Measurements from ENCODE around the gene NCOR2. TPM values are rescaled to one million over a fixed set of nuclear protein-coding genes. Genes with fewer than 3 reads are reported as not detected.

Gene NCOR2
- total RNA-seq, 2 experiments from 2014 or later: 84.6 to 99.4 TPM

DNA sequence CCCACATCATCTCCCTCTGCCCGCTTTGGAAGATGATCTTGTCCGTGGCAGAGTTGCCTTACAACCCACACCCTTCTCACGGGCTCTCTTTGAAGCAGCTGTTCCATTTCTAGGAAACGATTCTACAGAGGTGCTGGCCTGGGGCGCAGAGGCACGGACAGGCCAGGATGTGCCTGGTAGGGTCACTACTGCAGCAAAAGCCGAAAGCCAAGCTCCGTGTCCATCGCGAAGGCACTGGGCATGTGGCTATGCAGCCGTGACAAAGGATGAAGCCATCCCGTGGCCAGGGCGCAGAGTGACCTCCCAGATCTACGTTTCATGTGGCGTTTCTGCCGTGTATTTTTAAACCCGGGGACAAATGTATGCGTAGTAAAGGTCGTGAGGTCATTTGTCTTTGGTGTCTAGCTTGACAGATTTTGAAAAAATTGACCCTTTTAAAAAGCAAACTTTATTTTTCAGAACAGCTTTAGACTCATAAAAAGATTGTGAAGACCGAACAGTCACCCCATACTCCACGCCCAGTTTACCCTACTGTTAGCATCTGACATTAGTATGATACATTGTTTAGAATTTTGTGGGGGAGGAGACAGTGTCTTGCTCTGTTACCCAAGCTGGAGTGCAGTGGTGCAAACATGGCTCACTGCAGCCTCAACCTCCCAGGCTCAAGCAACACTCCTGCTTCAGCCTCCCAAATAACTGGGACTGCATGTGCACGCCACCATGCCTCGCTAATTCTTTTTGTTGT lies 40.4 kb upstream of the NCOR2 start:
- Mint-ChIP-seq H3K9me3 (ENCODE audit: low read depth) (no peaks in the 10 kb centered on the region), H3K4me3 (no peak overlapping the region), H3K4me1 (peaks cover 17% of the 10 kb centered on the region), H3K27ac (no peak overlapping the region), H3K27me3 (peaks cover 32% of the 10 kb centered on the region), H3K36me3 (no peaks in the 10 kb centered on the region)
- CTCF ChIA-PET: no interaction called here
- DNase-seq: no peak
- ATAC-seq: no peak

DNA sequence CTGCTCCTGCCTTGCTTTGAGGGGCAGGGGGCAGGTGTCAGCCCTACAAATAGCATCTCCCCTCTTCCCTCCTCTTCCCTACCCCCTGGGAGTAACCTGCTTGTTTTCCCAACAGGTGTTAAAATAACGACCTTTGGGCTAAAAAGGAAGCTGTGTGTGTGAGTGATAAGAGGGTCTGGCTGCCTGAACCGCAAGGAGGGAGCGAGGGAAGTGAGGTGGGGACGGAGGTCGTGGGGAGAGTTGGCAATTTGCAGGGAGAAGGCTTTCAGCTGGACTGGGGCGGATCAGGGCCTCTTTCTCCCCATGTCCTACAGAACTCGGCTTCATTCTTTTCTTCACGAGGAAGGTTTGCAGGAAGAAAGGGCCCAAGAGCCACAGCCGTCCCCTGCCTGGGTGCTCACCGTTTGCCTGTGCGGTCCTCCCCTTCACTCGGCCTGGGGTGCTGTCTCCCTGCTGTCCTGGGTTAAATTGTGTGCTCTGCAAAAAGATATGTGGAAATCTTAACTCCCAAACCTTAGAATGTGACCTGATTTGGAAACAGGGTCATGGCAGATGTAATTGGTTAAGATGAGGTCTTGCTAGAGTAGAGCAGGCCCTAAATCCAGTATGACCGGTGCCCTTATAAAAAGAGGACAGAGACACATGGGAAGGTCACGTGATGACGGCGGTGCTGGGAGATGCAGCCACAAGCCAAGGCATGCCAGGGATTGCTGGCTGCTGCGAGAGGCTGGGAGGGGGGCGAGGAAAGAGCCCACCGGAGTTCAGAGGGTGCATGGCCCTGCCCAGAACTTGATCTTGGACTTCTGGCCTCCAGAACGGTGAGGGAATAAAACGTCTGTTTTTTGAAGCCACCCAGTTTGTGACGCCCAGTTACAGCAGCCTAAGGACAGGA lies 38.7 kb upstream of the NCOR2 start:
- CTCF ChIA-PET: no interaction called here
- H3K4me3 Mint-ChIP-seq: no peak overlapping the region
- no peaks in the 10 kb centered on the region for H3K36me3 Mint-ChIP-seq

DNA sequence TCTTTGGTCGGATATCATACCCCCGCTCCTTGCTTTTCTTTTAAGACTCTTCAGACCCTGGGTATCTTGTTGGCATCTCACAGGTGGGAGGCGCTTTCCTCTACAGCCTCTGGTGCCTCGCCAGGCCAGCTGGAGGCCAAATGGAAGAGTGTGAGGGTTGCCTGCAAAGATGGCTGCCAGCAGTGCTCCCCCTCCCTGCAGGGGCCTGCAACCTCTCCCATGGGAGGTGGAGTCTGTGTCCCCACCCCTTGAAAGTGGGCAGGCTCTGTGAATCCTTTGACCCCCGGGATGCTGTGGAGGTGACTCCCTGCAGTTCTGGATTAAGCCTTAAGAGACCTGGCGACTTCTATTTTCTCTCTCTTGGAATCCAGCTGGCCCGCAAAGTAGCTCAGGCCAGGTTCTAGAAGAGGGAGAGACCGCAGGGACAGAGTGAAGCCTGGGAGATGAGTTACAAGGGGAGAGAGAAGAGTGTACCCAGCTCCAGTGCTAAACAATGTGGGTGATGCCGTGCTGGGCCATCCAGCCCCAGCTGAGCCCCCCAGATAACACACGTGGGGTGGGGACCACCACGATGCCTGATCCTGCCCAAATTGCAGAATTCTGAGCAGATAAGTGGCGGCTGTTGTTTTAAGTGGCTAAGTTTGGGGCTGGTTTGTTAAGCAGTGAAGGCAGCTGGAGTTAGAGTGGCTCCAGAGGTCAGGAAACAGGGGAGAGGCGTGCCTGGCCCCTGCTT lies 37.9 kb upstream of the NCOR2 start:
- CTCF ChIA-PET: interaction anchor here (0.6 kb wide), 1 partner anchor 167 kb away, joined by 3 read pairs; no protein-coding TSS in a partner anchor
- DNase-seq (no peak), ATAC-seq (no peak)
- H3K27ac Mint-ChIP-seq: no peak overlapping the region
- no peak overlapping the region for H3K4me3 Mint-ChIP-seq
- peaks cover 15% of the 10 kb centered on the region for H3K4me1 Mint-ChIP-seq
- H3K9me3 Mint-ChIP-seq (ENCODE audit: low read depth): no peaks in the 10 kb centered on the region
- H3K36me3 Mint-ChIP-seq: no peaks in the 10 kb centered on the region
- H3K27me3 Mint-ChIP-seq: peaks cover 33% of the 10 kb centered on the region

More for the DNA sequence above, 38.7 kb upstream of the NCOR2 start:
- H3K27me3 Mint-ChIP-seq: peaks cover 37% of the 10 kb centered on the region
- no peak for DNase-seq
- H3K9me3 Mint-ChIP-seq (ENCODE audit: low read depth): no peaks in the 10 kb centered on the region
- no peak for ATAC-seq
- H3K4me1 Mint-ChIP-seq: peaks cover 17% of the 10 kb centered on the region
- H3K27ac Mint-ChIP-seq: no peak overlapping the region

DNA sequence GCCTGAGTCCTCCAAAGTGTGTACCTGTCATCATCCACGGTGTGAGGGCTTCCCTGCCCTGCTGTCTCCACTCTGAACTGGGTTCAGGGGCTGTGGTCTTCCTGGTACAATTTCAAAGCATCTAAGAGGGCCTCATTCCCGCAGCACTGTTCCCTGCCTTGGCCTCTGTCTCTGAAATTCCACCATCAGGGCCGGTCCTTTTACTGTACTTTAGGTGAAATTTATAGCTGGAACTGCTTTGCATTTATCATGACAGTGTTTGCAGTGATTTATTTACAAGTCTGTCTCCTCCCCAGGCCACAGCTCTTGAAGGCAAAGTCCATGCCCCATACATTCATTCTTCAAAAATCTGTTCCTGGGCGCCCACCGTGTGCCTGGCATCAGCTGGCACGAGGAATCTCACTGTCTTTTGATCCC lies 36.9 kb upstream of the NCOR2 start:
- CTCF ChIA-PET: no interaction called here
- Mint-ChIP-seq H3K36me3 (no peaks in the 10 kb centered on the region), H3K27me3 (peaks cover 34% of the 10 kb centered on the region), H3K9me3 (ENCODE audit: low read depth) (no peaks in the 10 kb centered on the region), H3K4me1 (peaks cover 12% of the 10 kb centered on the region), H3K27ac (no peak overlapping the region), H3K4me3 (no peak overlapping the region)
- ATAC-seq (no peak), DNase-seq (no peak)

DNA sequence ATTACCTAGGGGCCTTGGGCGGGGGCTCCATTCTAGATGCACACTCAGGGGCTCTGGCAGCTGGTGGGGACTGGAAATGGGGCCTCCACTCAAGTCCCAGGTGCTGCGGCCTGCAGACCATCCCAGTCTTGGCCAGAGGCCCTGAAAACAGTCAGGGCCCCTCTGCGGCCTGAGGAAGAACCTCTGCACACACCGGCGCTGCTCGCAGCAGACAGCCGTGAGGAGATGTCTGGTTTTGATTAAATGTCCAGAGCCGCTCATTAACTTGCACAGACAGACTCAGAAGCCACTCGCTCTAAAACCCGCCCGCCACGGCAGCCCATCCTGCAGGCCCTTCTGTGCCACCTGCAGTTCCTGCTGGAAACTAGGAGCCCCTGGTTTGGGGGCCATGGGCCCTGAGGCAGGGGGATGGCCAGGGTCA lies 36.4 kb upstream of the NCOR2 start:
- peaks cover 35% of the 10 kb centered on the region for H3K27me3 Mint-ChIP-seq
- H3K4me3 Mint-ChIP-seq: no peak overlapping the region
- DNase-seq (no peak), ATAC-seq (no peak)
- peaks cover 12% of the 10 kb centered on the region for H3K4me1 Mint-ChIP-seq
- H3K27ac Mint-ChIP-seq: no peak overlapping the region
- CTCF ChIA-PET: no interaction called here
- no peaks in the 10 kb centered on the region for H3K9me3 Mint-ChIP-seq (ENCODE audit: low read depth)
- no peaks in the 10 kb centered on the region for H3K36me3 Mint-ChIP-seq

DNA sequence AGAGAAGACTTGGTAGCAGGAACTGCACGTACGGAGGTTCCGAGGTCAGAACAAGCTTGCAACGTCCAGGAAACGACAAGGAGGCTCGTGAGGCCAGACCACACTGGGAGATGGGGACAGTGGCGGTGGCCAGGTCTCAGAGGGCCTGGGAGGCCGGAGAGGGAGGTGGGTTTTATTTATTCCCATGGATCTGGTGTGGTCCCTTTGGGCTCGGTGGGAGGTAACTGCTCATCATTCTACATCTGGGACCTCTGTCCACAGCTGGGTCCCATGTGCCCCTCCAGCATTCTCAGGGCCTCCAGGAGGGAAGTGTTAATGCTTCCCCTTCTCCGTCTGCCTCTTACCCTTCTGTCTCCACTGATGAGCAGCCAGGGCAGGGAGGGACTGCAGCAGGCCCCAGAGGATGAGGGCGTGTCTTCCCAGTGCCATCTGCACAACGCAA lies 35.7 kb upstream of the NCOR2 start:
- no peak overlapping the region for H3K27ac Mint-ChIP-seq
- H3K4me3 Mint-ChIP-seq: no peak overlapping the region
- no peaks in the 10 kb centered on the region for H3K36me3 Mint-ChIP-seq
- DNase-seq (no peak), ATAC-seq (no peak)
- CTCF ChIA-PET: interaction anchor here (0.6 to 0.9 kb wide), 2 partner anchors 37 to 159 kb away, joined by 3 read pairs; no protein-coding TSS in a partner anchor
- peaks cover 32% of the 10 kb centered on the region for H3K27me3 Mint-ChIP-seq
- peaks cover 9% of the 10 kb centered on the region for H3K4me1 Mint-ChIP-seq
- H3K9me3 Mint-ChIP-seq (ENCODE audit: low read depth): no peaks in the 10 kb centered on the region

DNA sequence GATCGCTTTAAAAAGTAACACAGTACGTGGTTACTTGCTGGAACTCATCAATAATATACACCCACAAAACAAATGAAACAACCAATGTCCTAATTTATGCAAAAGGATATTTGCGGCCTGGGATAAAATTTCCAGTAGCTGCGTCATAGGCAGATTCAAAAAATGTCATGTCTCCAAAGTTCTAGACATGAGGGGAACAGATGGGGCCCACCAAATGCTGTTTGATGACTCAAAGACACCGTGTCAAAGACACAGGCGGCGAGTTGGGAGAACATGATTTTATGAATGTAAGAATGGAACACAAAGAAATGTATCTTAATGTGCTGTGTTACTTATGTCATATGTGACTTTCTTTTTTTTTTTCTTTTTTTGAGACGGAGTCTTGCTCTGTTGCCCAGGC lies 34.3 kb upstream of the NCOR2 start:
- CTCF ChIA-PET: no interaction called here

DNA sequence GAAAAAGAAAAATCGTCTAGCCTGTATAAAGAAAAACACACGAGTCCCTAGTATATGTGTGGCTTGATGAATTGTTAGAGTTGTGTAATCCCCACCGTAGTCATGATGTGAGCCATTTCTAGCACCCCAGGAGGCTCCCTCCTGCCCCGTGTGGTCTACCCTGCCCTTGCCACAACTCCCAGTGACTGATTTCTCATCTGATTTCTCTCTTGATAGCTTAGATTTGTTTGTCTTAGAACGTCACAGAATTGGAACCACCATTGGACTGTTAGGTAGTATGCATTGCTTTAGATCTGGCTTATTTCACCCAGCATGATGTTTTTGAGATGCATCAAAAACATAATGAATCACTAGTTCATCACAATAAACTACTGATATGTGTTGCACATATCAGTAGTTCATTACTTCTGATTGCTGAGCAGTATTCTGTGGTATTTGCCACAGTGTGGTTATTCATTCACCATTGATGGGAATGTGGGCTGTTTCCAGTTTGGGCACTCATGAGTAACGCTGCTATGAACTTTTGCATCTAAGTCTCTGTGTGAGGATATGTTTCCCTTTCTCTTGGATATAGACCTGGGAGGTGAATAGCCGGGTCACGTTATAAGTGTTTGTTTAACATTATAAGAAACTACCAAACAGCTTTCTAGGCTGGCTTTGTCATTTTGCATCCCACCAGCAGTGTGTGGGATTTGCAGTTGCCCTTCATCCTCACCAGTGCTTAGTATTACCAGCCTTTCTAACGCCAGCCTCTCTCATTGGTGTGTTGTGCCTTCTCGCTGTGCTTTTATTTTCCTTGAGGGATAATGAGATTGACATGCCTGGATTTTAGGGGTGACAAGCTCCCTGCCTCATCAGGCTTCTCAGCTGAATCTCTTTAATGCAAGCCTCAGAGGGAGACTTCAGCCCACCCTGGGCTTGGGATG lies 31.9 kb upstream of the NCOR2 start:
- no peaks in the 10 kb centered on the region for H3K9me3 Mint-ChIP-seq (ENCODE audit: low read depth)
- CTCF ChIA-PET: interaction anchor here (1.2 kb wide), 1 partner anchor 17 kb away, joined by 4 read pairs; no protein-coding TSS in a partner anchor
- peak; percentile 53 for ATAC-seq
- no peak overlapping the region for H3K27ac Mint-ChIP-seq
- DNase-seq: peak; percentile 51
- H3K4me1 Mint-ChIP-seq: peaks cover 9% of the 10 kb centered on the region
- H3K36me3 Mint-ChIP-seq: no peaks in the 10 kb centered on the region
- H3K4me3 Mint-ChIP-seq: no peak overlapping the region
- H3K27me3 Mint-ChIP-seq: peaks cover 41% of the 10 kb centered on the region

More for the DNA sequence above, 34.3 kb upstream of the NCOR2 start:
- Mint-ChIP-seq H3K4me1 (peaks cover 9% of the 10 kb centered on the region), H3K27me3 (peaks cover 36% of the 10 kb centered on the region), H3K4me3 (no peak overlapping the region), H3K27ac (no peak overlapping the region), H3K36me3 (no peaks in the 10 kb centered on the region), H3K9me3 (ENCODE audit: low read depth) (no peaks in the 10 kb centered on the region)
- ATAC-seq (no peak), DNase-seq (no peak)

DNA sequence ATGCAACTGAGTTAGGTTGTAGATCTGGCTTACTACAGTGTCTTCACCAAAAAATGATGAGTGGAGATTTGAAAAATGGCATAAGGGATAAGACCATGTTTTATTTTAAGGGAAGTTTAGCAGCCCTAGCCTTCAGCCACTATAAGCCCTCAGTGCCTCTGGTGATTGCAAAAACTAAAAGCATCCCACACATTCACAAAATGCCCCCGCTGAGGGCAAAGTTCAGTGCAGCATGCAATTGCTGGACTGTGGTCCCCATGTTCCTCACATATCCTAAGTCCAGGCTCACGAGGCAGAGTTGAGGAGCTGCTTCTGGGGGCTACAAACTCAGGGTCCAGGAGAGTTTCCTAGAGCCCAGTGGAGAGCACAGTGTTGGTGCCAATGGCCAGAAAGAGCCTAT lies 29.6 kb upstream of the NCOR2 start:
- CTCF ChIA-PET: no interaction called here
- Mint-ChIP-seq H3K27me3 (peaks cover 51% of the 10 kb centered on the region), H3K27ac (no peak overlapping the region), H3K4me3 (no peak overlapping the region), H3K9me3 (ENCODE audit: low read depth) (no peaks in the 10 kb centered on the region), H3K36me3 (no peaks in the 10 kb centered on the region), H3K4me1 (peaks cover 9% of the 10 kb centered on the region)
- ATAC-seq: no peak
- no peak for DNase-seq

DNA sequence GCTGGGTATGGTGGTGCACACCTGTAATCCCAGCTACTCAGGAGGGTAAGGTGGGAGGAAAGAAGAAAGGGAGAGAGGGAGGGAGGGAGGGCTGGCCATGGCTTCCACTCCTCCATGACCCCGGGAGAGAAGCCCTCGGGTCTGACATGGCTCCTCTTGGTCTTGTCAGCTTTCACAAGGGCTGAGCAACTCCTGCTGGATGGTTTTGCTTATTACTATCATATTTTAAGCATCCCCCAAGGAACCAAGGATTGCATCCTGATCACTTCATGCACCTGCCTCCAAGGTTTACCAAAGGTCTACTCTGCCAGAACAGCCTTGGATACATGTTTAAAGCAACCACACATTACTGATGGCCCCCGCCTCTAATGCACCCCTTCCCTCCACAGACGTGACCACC lies 28.0 kb upstream of the NCOR2 start:
- CTCF ChIA-PET: no interaction called here
- Mint-ChIP-seq H3K9me3 (ENCODE audit: low read depth) (no peaks in the 10 kb centered on the region), H3K27me3 (peaks cover 51% of the 10 kb centered on the region), H3K36me3 (no peaks in the 10 kb centered on the region), H3K4me1 (peaks cover 9% of the 10 kb centered on the region), H3K27ac (no peak overlapping the region), H3K4me3 (no peak overlapping the region)
- no peak for DNase-seq
- ATAC-seq: no peak

DNA sequence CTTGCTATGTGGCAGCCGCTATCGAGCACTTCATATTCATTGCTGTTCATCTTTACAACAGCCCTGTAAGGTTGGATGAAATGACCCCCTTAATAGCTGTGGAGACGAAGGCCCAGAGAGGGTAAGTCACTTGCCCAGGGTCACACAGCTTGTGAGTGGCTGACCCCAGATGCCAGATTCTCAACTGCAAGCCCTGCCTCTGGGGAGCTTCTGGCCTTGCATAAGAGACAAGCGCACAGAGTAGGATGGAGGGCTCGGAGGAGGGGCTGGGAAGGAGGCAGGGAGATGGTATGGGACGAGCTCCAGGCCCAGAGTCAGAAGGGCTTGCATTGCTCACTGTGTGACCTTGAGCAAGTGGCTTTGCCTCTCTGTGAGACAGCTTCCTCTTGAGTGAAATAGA lies 27.4 kb upstream of the NCOR2 start:
- Mint-ChIP-seq H3K36me3 (no peaks in the 10 kb centered on the region), H3K9me3 (ENCODE audit: low read depth) (no peaks in the 10 kb centered on the region), H3K4me3 (no peak overlapping the region), H3K27ac (no peak overlapping the region), H3K4me1 (peaks cover 9% of the 10 kb centered on the region), H3K27me3 (peaks cover 50% of the 10 kb centered on the region)
- CTCF ChIA-PET: no interaction called here
- DNase-seq: no peak
- ATAC-seq: no peak

DNA sequence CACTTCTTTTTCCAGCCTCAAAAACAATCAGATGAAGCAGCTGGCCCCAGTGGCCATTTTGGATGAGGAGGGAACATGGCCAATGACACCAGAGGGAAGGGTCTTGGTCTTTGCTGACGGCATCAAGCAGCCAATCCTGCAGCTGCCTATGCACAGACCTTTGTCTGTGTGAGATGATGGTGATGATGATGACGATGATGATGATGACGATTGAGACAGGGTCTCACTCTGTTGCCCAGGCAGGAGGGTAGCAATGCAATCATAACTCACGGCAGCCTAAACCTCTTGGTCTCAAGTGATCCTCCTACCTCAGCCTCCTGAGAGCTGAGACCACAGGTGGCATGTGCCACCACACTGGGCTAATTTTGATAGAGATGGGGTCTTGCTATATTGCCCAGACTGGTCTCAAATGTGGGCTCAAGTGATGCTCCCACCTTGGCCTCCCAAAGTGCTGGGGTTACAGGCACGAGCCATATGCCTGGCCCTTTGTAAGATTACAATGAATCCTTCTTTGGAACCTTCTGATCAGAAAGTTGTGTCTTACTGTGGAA lies 26.5 kb upstream of the NCOR2 start:
- Mint-ChIP-seq H3K36me3 (no peaks in the 10 kb centered on the region), H3K4me3 (no peak overlapping the region), H3K27me3 (peaks cover 45% of the 10 kb centered on the region), H3K9me3 (ENCODE audit: low read depth) (no peaks in the 10 kb centered on the region), H3K27ac (no peak overlapping the region), H3K4me1 (peaks cover 11% of the 10 kb centered on the region)
- CTCF ChIA-PET: no interaction called here
- no peak for ATAC-seq
- no peak for DNase-seq

Data from activated CD8-positive, alpha-beta memory T cell treated with anti-CD3 and anti-CD28 coated beads, Interleukin-2, amount 10 ng/mL, durations not matched to agents 7 days and 5 days (primary cell).